SKM-1 treated with dmso at 0.1 percent for 144 hours (cell line): ENCODE data around the gene COL27A1.

Experiments
- DNase-seq: peaks from one replicate; lab custom pipeline; 2025; ENCODE audit not compliant: unreplicated experiment; lab: John Stamatoyannopoulos, UW

The COL27A1 gene

DNA sequence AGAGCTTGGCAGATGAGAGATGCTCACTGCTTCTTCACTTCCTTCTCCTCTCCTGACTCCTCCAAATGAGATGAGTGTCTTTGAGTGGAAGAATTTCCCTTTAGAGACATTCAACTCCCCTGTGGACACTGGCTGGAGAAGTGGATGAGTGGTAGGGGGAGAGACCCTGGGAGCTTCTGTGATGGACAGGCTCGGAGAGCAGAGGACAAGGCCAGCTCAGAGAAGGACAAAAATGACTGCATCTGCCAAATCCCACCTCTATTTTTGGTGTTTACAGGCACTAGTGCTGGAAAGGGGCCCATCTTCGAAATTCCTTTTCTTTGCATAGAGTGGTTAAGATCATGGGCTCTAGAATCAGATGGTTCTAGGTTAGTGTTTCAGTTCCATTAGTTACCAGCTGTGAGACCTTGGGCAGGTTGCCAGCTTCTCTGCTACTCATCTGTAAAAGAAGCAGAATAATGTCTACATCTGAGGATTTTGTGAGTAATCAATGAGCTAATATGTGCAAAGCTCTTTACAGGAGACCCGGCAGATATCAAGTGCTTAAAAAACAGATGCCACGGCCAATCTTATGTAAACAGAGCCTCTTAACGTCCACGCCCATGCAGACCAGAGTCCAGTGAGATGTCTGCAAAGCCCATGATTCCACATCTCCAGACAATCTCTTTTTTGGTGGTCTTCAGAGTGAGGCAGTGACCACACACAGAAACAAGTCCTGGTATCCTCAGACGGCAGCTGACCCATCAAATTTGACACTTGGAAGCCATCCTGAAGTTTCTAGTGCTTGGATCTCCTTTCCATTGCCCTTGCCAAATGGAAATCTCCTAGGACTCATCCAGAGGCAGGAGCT, 13.6 kb upstream of the COL27A1 start:
- no peak for DNase-seq

DNA sequence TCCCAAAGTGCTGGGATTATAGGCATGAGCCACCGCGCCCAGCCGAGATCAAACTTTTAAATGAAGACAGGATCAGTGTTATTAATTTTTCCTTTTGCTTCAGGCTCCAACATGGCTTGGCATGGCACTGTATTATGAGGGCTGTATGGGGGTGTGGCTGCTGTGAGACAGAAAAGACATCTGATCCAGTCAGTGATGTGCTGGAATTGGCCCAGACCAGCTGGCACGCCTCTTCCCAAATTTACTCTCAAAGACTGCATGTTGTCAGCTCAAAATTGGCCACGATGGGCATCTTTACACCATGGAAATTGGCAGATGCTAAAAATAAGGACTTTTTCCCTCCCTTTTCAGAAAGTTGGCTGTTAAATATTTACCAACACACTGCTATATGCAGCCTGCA, 12.1 kb upstream of the COL27A1 start:
- DNase-seq = no peak

DNA sequence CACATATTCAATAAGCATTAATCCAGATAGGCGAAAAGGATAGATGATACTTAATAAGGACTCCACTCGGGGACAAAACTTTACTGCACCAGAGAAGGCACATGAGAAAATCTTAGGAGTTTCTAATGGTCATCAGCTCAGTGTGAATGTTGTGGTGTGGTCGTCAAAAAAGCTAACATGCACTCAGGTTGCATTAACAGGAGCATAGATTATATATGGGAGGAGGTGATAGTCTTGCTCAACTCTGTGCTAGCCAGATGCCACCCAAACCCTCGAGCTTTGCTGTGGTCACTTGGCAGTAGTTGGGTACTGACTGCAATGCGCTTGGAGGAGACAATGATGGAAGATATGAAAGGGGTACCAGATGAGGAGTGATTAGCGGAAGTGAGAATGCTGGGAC, 8.6 kb upstream of the COL27A1 start:
- no peak for DNase-seq

DNA sequence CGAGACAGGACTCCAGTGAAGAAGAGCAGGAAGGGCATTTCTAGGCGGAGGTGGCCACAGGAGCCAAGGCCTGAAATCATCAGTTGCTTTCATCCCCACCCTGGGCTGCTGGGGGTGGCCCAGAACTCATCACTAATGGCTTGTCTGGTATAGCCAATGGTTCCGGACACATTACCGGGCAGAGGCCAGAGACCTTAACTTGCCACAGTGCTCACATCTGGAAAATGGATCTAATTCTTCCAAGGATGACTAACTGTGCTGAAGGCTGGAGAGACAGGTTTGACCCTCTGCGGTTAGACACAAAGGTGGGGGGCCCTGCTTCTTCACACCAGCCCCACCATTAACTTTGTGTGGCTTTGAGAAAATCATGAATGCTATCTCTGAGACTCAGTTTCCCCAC, 6.2 kb upstream of the COL27A1 start:
- no peak for DNase-seq

DNA sequence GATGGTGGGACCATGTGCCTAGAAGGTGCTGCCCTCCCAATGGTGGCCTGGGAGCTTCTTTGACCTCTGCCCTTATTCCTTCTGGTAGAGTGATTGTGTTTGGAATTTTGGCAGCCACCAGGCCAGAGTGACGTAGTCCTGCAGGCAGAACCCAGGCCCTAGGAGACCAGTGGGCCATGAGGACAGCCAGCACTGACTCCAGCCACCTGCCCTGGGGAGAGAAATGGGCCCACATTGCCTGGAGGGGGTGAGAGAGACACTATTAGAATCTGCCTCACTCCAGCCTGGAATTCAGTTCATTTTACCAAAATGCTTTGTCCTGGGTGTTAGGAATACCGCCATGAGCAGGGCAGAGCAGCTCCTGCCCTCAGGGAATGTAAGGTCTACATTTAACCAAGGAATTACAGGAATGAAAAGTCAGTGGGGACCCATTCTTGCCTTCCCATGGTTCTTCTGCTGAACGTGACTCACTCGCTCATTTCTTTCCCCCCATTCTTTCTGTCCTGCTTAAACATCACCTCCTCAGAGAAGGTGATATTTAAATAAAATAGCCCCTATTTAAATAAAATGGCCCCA, 5.5 kb upstream of the COL27A1 start:
- DNase-seq = no peak

DNA sequence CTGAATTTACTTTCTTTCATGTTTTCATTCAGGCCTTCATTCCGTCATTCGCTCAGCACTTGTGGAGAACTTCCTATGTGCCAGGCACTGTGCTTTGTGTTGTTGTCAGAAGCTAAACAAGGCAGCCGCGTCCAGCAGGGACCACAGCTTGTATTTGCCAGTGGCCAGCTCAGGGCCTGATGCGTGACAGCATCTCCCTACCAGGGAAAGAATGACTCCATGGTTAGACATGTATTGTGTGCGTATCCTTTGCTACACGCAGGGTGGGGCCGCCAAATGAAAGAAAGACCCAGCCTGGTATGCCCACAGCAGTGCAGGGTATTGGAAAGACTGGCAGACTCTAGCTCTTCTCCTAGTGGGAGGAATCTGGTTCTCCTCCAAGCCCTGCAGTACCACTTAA, 4.7 kb upstream of the COL27A1 start:
- no peak for DNase-seq

DNA sequence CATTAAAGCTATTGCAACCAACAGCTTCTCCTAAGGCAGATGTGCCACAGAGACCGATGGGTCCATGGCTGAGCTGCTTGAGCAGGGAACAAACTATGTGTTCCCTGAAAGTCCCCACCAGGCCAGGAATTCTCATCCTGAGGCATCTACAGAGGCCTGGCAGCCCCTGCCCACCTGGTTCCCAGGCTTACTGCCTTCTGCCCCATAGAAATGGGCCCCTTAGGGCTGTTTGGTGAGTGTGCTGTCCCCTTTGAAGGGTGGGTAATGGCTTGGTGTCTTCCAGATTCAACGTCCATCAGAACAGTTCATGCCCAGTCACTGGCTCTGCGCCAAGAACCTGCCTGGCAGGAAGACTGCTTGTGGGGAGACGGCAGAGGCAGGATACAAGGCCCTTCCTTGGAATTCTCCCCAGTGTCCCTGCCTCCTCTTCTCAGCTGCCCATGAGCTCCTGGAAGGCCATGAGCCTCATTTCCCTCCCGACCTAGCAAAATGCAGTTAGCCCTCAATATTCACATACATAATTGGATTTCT, 3.8 kb upstream of the COL27A1 start:
- no peak for DNase-seq

DNA sequence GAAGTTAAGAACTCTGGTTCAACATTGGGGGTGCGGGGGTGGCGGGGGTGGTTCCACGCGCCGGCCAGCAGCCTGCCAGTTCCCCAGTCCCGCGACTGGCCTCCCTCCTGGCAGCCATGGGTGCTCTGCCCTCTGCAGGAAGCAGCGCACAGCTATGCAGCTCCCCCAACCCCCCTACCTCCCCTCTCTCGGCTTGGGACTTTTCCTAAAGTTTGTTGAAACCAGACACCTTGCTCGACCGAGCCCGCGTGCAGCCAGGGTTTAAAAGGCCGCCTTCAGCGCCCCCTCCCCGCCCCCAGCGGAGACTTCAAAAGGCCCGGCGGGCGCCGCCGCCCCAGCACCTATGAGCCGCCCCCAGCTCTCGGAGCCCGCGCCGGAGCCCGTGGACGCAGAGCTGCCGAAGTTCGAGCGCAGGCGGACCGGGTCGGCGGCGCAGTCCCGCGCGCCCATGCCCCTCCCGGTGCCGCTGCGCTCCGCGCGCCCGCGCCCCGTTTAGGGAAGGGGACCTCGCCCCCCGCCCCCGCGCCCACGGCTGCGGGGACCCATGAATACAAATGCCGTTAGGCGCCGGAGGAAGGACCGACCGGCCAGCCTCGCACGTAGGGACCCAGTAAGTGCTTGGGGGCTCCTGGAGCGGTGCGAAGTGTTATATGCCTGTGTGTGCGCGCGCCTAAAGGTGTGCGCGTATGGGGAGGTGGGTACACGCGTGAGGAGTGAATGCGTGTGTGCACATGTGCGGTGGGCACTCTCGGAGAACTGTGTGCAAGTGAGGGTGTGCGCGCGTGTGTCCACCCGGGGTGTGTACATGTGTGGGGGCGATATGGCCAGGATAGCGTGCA, 1.4 kb upstream of the COL27A1 start:
- DNase-seq = no peak

DNA sequence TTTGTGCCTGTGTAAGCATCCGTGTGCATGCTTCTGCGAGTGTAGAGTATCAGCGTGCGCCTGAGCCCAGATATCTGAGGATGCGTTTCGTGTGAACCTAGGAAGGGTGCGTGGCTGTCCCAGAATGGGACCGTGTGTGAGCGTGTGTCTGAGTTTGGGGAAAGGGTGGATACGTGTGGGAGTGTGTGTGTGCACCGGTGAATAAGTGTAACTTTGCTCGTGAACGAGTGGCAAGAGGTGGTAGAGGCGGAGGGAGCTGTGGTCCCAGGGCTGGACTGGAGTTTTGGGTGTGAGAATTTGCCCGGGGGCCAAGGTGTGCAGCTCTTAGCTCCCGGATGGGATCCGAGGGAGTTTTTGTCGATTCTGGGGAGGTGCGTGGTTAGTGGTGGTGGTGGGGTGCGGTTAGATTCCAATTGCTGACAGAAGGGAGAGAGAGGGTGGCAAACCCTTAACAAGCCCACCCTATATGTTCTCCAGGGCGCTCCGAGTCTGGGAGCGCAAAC, 686 bp upstream of the COL27A1 start:
- DNase-seq = no peak

DNA sequence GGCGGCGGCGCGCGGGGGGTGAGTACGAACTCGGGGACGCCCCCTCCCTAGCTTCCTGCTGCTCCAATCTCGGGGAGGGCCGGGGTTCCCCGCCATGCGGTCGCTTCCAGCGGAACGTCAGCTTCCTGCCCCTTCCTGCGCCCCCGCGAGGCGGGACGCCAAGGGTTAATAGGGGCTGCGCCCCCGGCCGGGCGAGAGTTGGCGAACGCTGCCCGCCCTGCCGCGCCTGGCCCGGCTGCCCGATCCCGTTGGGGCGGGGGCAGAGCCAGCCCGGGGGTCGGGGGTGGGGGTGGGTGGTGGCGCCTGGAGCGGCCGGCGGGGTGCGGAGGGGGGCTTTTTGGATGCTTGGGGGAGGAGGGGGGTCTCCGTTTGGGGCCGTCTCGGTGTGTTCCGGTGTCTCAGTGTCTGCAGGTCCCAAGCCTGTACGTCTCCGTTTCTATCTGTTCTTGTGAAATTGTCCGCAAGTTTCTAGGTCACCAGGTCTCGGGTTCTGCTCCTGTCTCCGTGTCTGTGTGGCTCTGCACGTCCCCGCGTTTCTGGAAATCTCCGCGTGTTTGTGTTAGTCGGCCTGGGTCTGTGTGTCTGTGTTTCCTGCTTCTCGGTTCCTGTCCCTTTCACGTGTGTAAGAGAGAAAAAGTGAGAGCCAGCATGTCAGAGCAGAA, 789 bp downstream of the COL27A1 start:
- DNase-seq = peak; percentile 2

DNA sequence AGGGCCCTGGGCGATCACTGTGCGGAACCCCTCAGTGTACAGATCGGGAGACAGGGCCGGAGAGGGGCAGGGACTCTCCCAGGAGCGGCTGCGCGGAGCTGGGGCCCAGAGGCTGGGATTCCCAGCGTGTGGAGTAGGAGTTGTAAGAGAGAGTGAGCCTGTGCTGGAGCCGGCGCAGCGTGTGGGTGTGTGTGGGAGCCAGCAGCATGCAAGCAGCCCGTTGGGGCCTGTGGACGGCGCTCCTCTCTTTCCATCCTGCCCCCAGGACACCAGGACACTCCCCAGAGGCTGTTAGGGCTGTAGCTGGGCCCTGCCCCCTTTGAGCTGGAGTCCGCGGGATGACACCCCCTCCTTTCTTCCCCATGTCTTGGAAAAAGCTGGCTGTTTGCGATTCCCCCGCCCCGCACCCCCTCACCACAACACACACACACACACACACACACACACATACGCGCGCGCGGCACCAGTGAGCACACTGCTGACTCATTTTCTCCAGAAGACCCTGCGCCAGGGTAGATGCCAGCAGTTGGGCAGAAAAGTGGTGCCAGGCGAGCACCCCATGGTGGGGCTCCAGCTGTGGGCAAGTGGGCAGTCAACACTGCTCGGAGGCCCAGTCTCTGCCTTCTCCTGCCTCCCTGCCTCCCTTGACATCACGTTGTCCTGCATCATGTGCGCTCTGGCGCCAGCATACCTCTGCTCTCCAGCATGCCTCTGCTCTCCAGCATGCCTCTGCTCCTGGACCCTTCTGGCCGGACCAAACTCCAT, 1.5 kb downstream of the COL27A1 start:
- DNase-seq = no peak

DNA sequence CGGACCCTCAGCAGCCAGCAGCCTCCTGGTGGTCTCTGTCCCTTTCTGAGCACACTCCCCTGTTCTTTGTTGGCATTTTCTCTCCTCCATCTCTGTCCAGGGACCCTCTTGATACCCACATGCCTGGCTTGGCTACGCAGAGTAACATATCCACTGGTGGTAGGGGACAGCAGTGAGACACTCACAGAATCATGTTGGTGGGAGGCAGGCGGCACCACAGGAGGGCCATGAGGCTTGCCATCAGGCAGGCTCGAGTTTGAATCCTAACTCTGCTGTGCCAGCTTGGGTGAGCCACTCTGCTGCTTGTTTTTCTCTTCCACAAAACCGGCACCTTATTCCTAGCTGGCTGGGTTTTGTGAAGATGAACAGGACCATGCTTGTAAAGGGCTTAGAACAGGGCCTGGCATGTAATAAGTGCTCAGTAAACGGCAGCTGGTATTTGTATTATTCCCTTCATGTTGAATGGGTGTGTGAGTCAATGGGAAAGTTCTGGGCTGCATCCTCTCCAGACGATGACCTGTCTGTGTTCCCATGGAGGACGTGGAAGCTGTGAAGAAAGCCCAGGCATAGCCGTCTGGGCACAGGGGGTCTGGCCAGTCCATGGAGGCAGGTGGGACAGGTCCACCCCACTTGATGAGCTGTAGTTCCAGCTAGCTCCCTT, 2.3 kb downstream of the COL27A1 start:
- no peak for DNase-seq

DNA sequence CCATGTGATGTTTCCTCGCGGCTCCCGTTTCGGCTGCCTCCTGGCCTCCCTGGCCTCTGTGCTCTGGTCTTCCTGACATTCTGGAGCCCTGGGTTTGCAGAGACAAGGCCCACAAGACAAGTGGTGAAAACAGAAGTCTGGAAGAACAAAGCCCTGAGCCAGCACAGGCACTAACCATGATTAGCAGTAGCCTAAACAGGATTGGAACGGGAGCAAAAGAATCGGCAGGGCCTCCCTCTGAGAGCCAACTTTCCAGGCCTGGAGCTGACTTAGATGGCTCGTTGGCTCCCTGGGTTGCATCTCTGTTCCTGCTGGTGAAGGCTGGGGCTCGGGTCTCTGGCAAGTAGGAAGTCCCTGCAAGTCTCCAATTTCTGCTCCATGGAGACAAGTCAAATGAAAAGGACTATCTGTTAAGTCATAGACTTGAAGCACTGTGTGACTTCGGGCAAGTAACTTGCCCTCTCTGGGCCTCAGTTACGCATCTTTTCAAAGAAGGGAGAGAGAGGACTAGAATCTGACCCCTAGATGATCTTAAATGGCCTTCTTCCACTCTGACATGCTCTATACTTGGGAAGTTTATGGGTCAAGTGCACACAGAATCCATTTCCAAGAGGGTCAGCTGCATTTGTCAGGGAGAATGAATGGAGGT, 3.3 kb downstream of the COL27A1 start:
- DNase-seq = no peak

DNA sequence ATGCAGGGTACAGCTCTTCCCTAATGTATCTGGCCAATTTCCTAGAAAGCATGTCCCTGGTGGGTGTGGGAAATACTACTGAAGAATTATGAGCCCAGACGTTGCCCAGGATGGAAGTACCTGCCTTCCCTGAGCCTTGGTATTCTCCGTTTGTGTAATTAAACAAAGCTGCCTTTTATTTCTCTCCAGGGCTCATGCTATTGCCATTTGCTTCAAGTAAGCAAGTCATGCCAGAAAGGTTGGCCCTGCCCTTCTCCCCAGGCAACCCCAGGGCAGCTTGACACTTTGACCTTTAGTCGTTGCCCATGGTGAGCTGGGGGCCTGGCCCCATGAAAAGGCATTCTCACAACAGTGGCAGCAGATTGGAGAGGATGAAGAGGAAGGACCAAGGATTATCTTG, 4.4 kb downstream of the COL27A1 start:
- no peak for DNase-seq

DNA sequence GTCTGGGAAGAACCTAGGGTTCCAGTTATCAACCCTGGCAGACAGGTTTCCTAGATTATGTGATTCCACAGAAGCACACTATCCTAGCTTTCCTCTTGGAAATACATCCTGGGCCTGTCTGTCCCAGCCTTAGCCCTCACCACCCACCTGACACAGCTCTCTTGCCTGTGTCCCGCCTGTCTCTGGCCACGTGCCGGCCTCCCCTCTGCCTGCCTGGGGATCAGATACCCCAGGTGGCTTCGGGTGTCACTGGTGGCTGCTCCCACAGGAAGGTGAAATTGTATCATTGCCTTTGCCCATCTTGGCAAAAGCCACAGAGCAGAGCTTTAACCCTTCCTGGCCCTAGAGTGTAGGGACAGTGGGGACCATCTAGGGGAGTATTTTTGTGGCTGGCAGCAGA, 6.2 kb downstream of the COL27A1 start:
- DNase-seq = no peak

DNA sequence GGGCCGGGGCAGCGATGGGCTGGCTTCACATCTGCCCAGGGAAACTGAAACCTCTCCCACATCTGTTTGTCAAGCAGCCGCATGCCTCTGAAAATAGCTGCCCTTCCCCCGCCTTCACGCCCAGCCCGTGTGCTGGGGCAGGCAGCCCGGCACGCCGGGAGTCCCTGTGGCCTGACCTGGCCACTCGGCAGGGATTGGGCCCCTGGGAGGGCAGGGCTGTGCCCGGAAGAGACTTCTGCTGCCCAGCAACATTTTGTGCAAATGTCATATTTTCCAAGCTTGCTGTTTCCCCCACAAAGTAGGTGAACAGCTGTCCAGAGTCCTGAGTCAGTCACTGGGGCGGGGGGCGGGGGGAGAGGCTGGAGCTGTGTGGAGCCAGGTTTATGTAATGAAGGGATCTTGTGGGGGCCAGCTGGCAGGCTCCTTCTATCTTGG, 8.2 kb downstream of the COL27A1 start:
- no peak for DNase-seq

DNA sequence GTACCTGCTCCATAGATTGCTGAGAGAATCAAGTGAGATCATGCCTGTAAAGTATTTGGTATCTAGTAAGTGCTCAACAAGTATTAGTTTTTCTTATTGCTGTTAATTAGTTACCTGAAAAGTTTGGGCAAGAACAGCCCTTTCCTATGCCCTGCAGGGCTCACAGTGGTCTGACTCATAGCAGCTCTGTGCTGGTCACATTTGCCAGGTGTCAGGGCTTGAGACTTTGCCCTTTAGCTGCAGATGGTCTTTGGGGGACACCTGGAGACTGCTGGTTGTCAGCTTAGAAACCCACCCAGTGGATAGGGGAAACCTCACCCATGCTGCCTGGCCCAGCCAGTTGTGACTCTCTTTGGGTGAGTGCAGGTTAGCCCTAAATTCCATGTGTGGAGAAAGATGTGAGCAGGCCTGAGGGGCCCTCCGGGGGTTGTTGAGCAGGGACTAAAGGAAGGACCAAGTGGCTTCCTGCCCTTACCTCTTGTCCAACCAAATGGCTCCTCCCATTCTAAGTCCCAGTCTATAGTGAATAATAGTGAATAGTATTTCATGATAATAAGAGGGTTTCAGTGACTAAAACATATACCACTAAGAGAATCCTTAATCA, 9.0 kb downstream of the COL27A1 start:
- DNase-seq = no peak

DNA sequence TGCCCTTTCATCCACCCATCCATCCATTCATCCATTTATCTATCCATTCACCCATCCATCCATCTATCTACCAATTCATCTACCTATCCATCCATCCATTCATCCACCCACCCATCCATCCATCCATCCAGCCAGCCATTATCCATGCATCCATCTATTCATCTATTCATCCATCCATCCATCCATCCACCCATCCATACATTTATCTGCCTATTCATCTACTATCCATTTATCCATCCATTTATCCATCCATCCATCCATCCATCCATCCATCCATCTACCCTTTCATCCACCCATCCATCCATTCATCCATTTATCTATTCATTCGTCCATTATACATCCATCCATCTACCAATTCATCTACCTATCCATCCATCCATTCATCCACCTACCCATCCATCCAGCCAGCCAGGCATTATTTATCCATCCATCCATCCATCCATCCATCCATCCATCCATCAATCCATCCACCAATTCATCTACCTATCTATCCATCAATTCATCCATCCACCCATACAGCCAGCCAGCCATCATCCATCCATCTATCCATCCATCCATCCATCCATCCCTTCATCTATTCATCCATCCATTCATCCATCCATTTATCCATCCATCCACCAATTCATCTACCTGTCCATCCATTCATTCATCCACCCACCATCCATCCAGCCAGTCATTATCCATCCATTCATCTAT, 10.2 kb downstream of the COL27A1 start:
- no peak for DNase-seq
